HG03196 (cell line): ENCODE results near the gene AP2A2.

ENCODE experiments used
- ATAC-seq: cut with Tn5 transposase; IDR thresholded peaks from one replicate; pipeline ENCODE4 v1.9.1; 2021; ENCODE audit not compliant: unreplicated experiment

AP2A2 gene

GRCh38 chr11:1026641-1027482 lies 101.2 kb downstream of the AP2A2 start:
- ATAC-seq = no peak

- ATAC-seq = no peak
These were observed 102.0 kb downstream of the AP2A2 start for GRCh38 chr11:1027483-1028290.

GRCh38 chr11:1028291-1028540 lies 102.5 kb downstream of the AP2A2 start:
- ATAC-seq = no peak

DNA sequence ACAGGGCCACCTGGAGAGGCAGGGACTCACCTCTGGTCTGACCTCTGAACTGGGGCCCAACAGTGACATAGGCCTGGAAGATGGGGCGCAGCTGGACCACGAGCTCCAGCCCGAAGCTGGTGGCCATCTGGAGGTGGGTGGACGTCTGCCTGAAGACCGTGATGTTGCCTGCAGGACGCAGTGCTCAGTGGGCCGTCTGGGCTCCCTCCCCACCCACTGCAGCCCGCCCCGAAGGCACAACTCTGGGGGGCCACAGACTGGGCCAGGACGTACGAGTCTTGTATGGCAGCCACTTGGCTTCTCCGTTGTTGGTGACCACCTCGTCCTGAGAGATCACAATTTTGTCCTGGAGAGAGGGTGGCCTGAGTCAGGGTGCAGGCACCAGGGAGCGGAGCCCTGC lies 102.9 kb downstream of the AP2A2 start:
- no peak for ATAC-seq

- no peak for ATAC-seq
These were observed 103.4 kb downstream of the AP2A2 start for GRCh38 chr11:1029051-1029450.

GRCh38 chr11:1029654-1030053 lies 104.0 kb downstream of the AP2A2 start:
- ATAC-seq = no peak

- no peak for ATAC-seq
These were observed 104.4 kb downstream of the AP2A2 start for GRCh38 chr11:1030086-1030485.

GRCh38 chr11:1030556-1030955 lies 104.9 kb downstream of the AP2A2 start:
- ATAC-seq = no peak

DNA sequence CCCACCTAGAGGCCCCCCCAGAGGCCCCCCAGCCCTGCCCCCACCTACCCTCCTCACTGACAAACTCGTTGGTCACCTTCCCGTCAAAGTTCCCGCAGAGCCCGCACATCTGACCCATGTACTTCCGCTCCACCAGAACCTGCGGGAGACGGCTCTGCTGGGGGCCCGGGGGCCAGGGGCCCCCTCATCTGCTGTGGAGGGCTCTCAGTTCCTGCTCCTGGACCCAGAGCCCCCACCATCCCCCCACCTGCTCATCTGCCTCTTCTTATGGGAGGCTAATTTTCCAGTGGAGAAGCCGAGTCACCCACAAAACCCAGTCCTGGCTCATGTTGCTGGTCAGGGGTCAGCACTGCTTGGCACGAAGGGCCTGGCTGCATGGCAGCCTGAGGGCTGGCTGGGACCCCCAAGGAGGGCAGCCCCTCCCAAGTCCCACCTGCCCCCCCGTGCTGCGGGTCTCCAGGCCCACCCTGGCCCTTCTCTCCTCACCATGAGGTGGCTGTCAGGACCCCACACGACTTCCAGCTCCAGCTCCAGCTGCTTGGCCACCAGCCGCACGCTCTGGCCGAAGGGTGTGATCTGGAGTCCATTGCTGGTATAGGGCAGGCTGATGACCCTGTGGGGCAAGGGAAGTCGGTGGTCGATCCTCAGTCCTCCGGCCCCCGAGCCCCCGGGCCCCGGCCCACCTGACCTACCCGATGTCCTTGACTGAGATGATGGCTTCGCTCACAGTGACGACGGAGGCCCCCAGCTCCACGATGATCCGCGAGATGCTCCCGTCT lies 105.6 kb downstream of the AP2A2 start:
- no peak for ATAC-seq

- no peak for ATAC-seq
These were observed 106.7 kb downstream of the AP2A2 start for GRCh38 chr11:1032310-1032891.

- ATAC-seq = no peak
These were observed 107.5 kb downstream of the AP2A2 start for GRCh38 chr11:1033016-1033798.

GRCh38 chr11:1034001-1034400 lies 108.3 kb downstream of the AP2A2 start:
- ATAC-seq = no peak

DNA sequence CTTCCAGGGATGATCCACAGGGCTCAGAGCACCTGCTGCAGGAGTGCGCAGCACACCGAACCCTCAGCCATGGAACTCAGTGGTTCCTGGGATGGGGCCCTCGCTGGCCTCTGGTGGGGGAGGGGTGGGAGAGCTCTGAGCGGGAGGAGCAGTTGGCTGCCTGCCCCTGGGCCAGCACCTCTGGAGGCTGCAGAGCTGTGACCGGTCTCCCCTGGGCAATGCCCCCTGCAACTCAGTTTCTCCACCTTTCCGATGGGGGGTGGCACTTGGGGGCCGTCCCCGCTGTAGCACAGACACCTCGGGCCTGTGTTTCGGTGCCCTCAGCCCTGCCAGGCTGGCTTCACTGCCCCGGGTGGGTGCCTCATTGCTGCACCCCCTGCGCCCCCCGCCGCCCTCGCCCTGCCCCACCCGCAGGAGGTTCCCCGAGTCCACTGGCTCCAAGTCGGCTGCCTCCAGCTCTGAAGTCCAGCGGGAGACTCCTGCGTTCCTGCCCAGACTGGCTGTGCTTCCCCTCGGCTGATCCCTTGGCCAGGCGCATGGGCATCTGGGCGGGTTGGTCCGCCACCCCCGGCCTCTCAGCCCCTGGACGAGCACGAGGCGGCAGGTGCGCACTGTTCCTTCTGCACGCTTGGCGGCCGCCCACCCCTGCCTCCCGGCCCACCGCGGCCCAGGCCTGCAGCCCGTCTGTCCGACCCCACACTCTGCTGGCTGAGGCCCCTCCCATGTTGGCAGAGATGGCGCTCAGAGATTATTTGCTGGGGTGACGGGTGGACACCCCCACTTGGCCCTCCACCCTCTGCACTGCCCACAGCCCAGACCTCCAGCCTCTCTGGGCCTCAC lies 109.0 kb downstream of the AP2A2 start:
- no peak for ATAC-seq

- ATAC-seq = no peak
These were observed 110.1 kb downstream of the AP2A2 start for GRCh38 chr11:1035577-1036283.

- ATAC-seq = no peak
These were observed 110.7 kb downstream of the AP2A2 start, which contains the start of gene MUC6 for GRCh38 chr11:1036303-1036923. Gene MUC6, minus strand, starts transcription at chr11:1036718. Its CDS starts 63 bp downstream, at chr11:1036655.

- no peak for ATAC-seq
These were observed 111.3 kb downstream of the AP2A2 start for GRCh38 chr11:1036931-1037330.

DNA sequence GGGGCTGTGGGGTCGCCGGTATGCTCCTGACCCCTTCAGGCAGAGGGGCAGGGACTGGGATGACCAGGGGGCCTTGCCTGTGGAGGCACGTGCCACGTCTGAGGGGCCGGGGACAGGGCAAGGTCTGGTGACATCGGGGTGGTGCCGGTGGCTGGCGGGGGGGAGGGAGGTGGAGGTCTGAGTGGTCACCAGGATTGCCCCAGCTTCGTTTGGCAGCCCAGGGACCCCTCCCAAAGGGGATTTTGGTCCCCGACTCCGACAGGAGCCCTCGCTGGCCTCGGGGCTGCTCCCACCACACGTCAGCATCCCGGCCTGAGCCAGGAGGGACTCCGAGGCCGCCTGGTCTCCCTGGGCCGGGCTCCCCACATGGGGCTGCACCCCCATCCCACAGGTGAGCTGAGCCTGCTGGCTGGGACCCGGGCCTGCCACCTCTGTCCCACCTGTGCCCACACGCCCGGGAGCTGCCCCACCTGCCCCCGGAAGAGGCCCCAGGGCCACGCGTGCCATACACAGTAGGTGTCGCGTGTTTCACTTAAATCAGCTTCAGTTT lies 111.9 kb downstream of the AP2A2 start:
- ATAC-seq = no peak

DNA sequence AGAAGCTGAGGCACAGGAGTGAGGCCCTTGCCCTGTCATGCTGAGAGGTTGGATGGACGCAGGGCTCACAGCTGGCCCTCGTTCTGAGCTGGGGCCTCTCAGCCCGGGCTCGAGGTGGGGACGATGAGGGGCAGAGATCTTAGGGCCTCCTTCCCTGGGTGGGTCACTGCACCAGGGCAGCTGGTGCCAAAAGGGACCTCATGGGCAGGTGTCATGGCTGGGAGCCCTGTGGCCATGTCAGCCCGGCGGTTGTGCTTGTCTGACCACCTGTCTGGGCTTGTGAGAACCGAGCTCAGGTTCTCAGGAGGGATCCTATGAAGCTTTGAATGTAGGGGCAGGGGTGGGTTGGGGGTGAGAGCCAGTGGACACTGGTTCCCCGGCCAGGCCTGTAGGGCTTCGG lies 112.7 kb downstream of the AP2A2 start:
- no peak for ATAC-seq
